IMR-90 (cell line): ENCODE measurements around the gene CPED1. TPM values are rescaled to one million over a fixed set of nuclear protein-coding genes. Genes with fewer than 3 reads are reported as not detected.

Experiments used
- ATAC-seq: fragments of 200-7000 bp; cut with Tn5 transposase; 2 replicates; pipeline ENCODE4 v1.9.1; 2020; ENCODE audit warnings: low read depth, mild to moderate bottlenecking, moderate library complexity
- BruUV-seq: library from RNA; stranded (reverse); fragments of 400-500 nt; replicated peaks from 2 replicates; lab custom pipeline; 2021; lab: Mats Ljungman, UMichigan
- CTCF ChIA-PET: fragments of 300-600 bp; formaldehyde crosslinking; extraction: SDS; loops from one replicate; lab custom pipeline; 2021; ENCODE audit warnings: antibody characterized with exemption; lab: Yijun Ruan, JAX
- POLR2A ChIA-PET: fragments of 300-600 bp; sonication (Branson Sonifier 250); formaldehyde crosslinking; loops from one replicate; lab custom pipeline; 2022; ENCODE audit warnings: antibody characterized with exemption; ENCODE audit not compliant: unreplicated experiment; lab: Charles Lee
- DNase-seq: peaks from one replicate; pipeline ENCODE4 v3.0.0; 2013
- H2AFZ ChIP-seq: replicated peaks from 2 replicates; pipeline ENCODE3; 2013; ENCODE audit warnings: low read length, mild to moderate bottlenecking; ENCODE audit not compliant: poor library complexity
- H2AK5ac ChIP-seq: 2 replicates; pipeline ENCODE4 v1.6.1; 2013; ENCODE audit warnings: low read depth, low read length, inconsistent platforms
- H2AK9ac ChIP-seq: replicated peaks from 2 replicates; pipeline ENCODE3; 2013; ENCODE audit warnings: mild to moderate bottlenecking, low read depth, low read length, moderate library complexity; ENCODE audit not compliant: poor library complexity
- H2BK120ac ChIP-seq: 2 replicates; pipeline ENCODE4 v1.6.1; 2013; ENCODE audit warnings: low read depth, low read length, inconsistent platforms
- H2BK15ac ChIP-seq: 3 replicates; pipeline ENCODE4 v1.6.1; 2013; ENCODE audit warnings: low read depth, low read length, inconsistent platforms
- H2BK20ac ChIP-seq: 2 replicates; pipeline ENCODE4 v1.6.1; 2013; ENCODE audit warnings: low read depth, mild to moderate bottlenecking, inconsistent platforms, low read length, moderate library complexity
- H2BK5ac ChIP-seq: 2 replicates; pipeline ENCODE4 v1.6.1; 2013; ENCODE audit warnings: mild to moderate bottlenecking, low read depth, low read length, inconsistent platforms; ENCODE audit not compliant: poor library complexity, severe bottlenecking
- H3K14ac ChIP-seq: replicated peaks from 2 replicates; pipeline ENCODE4 v1.6.1; 2013; ENCODE audit warnings: low read depth, low read length, inconsistent platforms
- H3K18ac ChIP-seq: 2 replicates; pipeline ENCODE4 v1.6.1; 2013; ENCODE audit warnings: low read depth, low read length, control low read depth
- H3K23ac ChIP-seq: 2 replicates; pipeline ENCODE4 v1.6.1; 2013; ENCODE audit warnings: low read depth, low read length, inconsistent platforms
- H3K27ac ChIP-seq: 2 replicates; pipeline ENCODE4 v1.5.1; 2013; ENCODE audit warnings: mild to moderate bottlenecking, control low read depth, low read length; ENCODE audit not compliant: insufficient read depth
- H3K27me3 ChIP-seq: 2 replicates; pipeline ENCODE4 v1.6.1; 2013; ENCODE audit warnings: low read length; ENCODE audit not compliant: control insufficient read depth, insufficient read depth
- H3K36me3 ChIP-seq: 2 replicates; pipeline ENCODE4 v1.6.1; 2013; ENCODE audit warnings: low read length, mixed read lengths; ENCODE audit not compliant: control insufficient read depth, insufficient read depth
- H3K4ac ChIP-seq: 2 replicates; pipeline ENCODE4 v1.6.1; 2013; ENCODE audit warnings: low read depth, low read length, inconsistent platforms
- H3K4me1 ChIP-seq: 2 replicates; pipeline ENCODE4 v1.6.1; 2013; ENCODE audit warnings: low read length, mixed read lengths; ENCODE audit not compliant: control insufficient read depth, insufficient read depth
- H3K4me2 ChIP-seq: 2 replicates; pipeline ENCODE4 v1.6.1; 2013; ENCODE audit warnings: low read depth, mild to moderate bottlenecking, control low read depth, low read length, moderate library complexity
- H3K4me3 ChIP-seq: 2 replicates; pipeline ENCODE4 v1.5.1; 2013; ENCODE audit warnings: low read depth, mild to moderate bottlenecking, control low read depth, low read length, moderate library complexity; ENCODE audit not compliant: insufficient read depth
- H3K56ac ChIP-seq: 2 replicates; pipeline ENCODE4 v1.6.1; 2013; ENCODE audit warnings: low read length, inconsistent platforms; ENCODE audit not compliant: insufficient read depth; ENCODE audit errors: extremely low read depth
- H3K79me1 ChIP-seq, 2 experiments: 2 replicates each; pipeline ENCODE4 v1.6.1; 2013; ENCODE audit warnings: low read length in 2 of 2, inconsistent platforms in 1 of 2, low read depth in 1 of 2
- H3K9ac ChIP-seq: 2 replicates; pipeline ENCODE4 v1.6.1; 2013; ENCODE audit warnings: low read depth, low read length, control low read depth
- H3K9me1 ChIP-seq: 2 replicates; pipeline ENCODE4 v1.6.1; 2013; ENCODE audit warnings: low read length, inconsistent platforms; ENCODE audit not compliant: insufficient read depth
- H3K9me3 ChIP-seq: 2 replicates; pipeline ENCODE4 v1.6.1; 2013; ENCODE audit warnings: low read length; ENCODE audit not compliant: control insufficient read depth, insufficient read depth
- H4K20me1 ChIP-seq: 2 replicates; pipeline ENCODE4 v1.6.1; 2013; ENCODE audit warnings: low read length, inconsistent platforms; ENCODE audit not compliant: insufficient read depth
- H4K5ac ChIP-seq: 2 replicates; pipeline ENCODE4 v1.6.1; 2013; ENCODE audit warnings: mild to moderate bottlenecking, low read depth, low read length, control low read depth
- H4K8ac ChIP-seq, 2 experiments: 2 replicates each; pipeline ENCODE4 v1.6.1; 2013; ENCODE audit warnings: low read depth in 2 of 2, low read length in 2 of 2, control low read depth in 1 of 2, inconsistent platforms in 1 of 2
- H4K91ac ChIP-seq: 2 replicates; pipeline ENCODE4 v1.6.1; 2013; ENCODE audit warnings: low read depth, low read length, inconsistent platforms; ENCODE audit not compliant: insufficient read depth
- BHLHE40 ChIP-seq: fragments of 150-350 bp; IDR thresholded peaks from 2 replicates; pipeline ENCODE4 v1.6.1; 2016; ENCODE audit warnings: mild to moderate bottlenecking, low read depth, low read length
- CEBPB ChIP-seq: IDR thresholded peaks from 2 replicates; pipeline ENCODE4 v1.6.1; 2012; ENCODE audit warnings: low read depth, low read length, improper control_type of control experiment
- CHD1 ChIP-seq: IDR thresholded peaks from 2 replicates; pipeline ENCODE4 v1.6.1; 2012; ENCODE audit warnings: low read depth, low read length, improper control_type of control experiment
- FOS ChIP-seq: fragments of 150-350 bp; IDR thresholded peaks from 2 replicates; pipeline ENCODE4 v1.6.1; 2016; ENCODE audit warnings: low read depth, low read length
- MAFK ChIP-seq: IDR thresholded peaks from 2 replicates; pipeline ENCODE4 v1.6.1; 2012; ENCODE audit warnings: low read depth, low read length, improper control_type of control experiment
- MAZ ChIP-seq: IDR thresholded peaks from 2 replicates; pipeline ENCODE4 v1.6.1; 2012; ENCODE audit warnings: low read depth, mild to moderate bottlenecking, low read length, improper control_type of control experiment, moderate library complexity, borderline replicate concordance
- MXI1 ChIP-seq: IDR thresholded peaks from 2 replicates; pipeline ENCODE4 v1.6.1; 2012; ENCODE audit warnings: low read depth, mild to moderate bottlenecking, low read length, moderate library complexity, borderline replicate concordance
- NFE2L2 ChIP-seq: fragments of 150-350 bp; IDR thresholded peaks from 2 replicates; pipeline ENCODE4 v1.6.1; 2016; ENCODE audit warnings: low read depth, mild to moderate bottlenecking, low read length
- POLR2A ChIP-seq: IDR thresholded peaks from 2 replicates; pipeline ENCODE4 v1.6.1; 2012; ENCODE audit warnings: mild to moderate bottlenecking, low read depth, low read length
- RAD21 ChIP-seq: IDR thresholded peaks from 2 replicates; pipeline ENCODE4 v1.6.1; 2012; ENCODE audit warnings: low read length, improper control_type of control experiment
- RCOR1 ChIP-seq: IDR thresholded peaks from 2 replicates; pipeline ENCODE4 v1.6.1; 2012; ENCODE audit warnings: mild to moderate bottlenecking, low read length, improper control_type of control experiment; ENCODE audit not compliant: insufficient replicate concordance
- RFX5 ChIP-seq: IDR thresholded peaks from 2 replicates; pipeline ENCODE4 v1.8.0; 2012; ENCODE audit warnings: low read depth, mild to moderate bottlenecking, low read length, moderate library complexity
- SMC3 ChIP-seq: fragments of 150-350 bp; IDR thresholded peaks from 2 replicates; pipeline ENCODE4 v1.6.1; 2016; ENCODE audit warnings: low read depth, mild to moderate bottlenecking, antibody characterized with exemption, low read length, moderate library complexity
- WGBS, 2 experiments: methylation state at CpG; one replicate each; pipeline versions ENCODE4 v1.1.5 to v1.1.7; 2013; ENCODE audit warnings: missing lambda C conversion rate in 2 of 2; ENCODE audit not compliant: insufficient read length in 1 of 2; ENCODE audit errors: extremely low coverage in 2 of 2; 5-methylcytosine and 5-hydroxymethylcytosine counted together
- dilution Hi-C: fragments of 300-500 bp; cut with HindIII; formaldehyde crosslinking; loops from one replicate; pipeline ENCODE4 v1.14.3; 2018; ENCODE audit warnings: low sequenced_read_pairs; ENCODE audit not compliant: unreplicated experiment
- in situ Hi-C: fragments of 300-500 bp; cut with MboI; formaldehyde crosslinking; loops from 3 replicates; pipeline ENCODE4 v1.14.3; 2019; ENCODE audit warnings: low sequenced_read_pairs, inconsistent platforms, mixed read lengths
- intact Hi-C: fragments of 100-400 bp; cut with micrococcal nuclease; formaldehyde crosslinking; loops from 2 replicates; pipeline ENCODE4 v1.10.0; 2022
- polyA plus RNA-seq, 3 experiments: library from polyadenylated mRNA; depleted of rRNA; stranded (reverse); fragments of >200 nt; gene quantifications; 2 replicates each; pipeline ENCODE4 v1.2.3, GENCODE V29; 2012; ENCODE audit warnings: low replicate concordance in 1 of 3
- total RNA-seq: library from RNA; depleted of rRNA; stranded (reverse); fragments of >200 nt; gene quantifications from 2 replicates; pipeline ENCODE4 v1.2.3, GENCODE V29; 2012
- TF ChIP-seq, protein P1 (sequence below): fragments of 150-350 bp; IDR thresholded peaks from 2 replicates; pipeline ENCODE4 v1.6.1; 2016; ENCODE audit warnings: low read depth, mild to moderate bottlenecking, low read length, moderate library complexity, borderline replicate concordance
- TF ChIP-seq, protein P2 (sequence below): fragments of 150-350 bp; IDR thresholded peaks from 2 replicates; pipeline ENCODE4 v1.6.1; 2017; ENCODE audit warnings: mild to moderate bottlenecking, antibody characterized with exemption, low read length, low read depth
- TF ChIP-seq, protein P3 (sequence below): conservative IDR thresholded peaks from 2 replicates; pipeline ENCODE4 v1.5.1; 2012; ENCODE audit warnings: mild to moderate bottlenecking, low read depth, low read length, improper control_type of control experiment

Gene CPED1
- total and polyA plus RNA-seq, 2 of the 4 experiments (the other 2 are of a cell fraction), result 31.2 to 96.8 TPM

DNA sequence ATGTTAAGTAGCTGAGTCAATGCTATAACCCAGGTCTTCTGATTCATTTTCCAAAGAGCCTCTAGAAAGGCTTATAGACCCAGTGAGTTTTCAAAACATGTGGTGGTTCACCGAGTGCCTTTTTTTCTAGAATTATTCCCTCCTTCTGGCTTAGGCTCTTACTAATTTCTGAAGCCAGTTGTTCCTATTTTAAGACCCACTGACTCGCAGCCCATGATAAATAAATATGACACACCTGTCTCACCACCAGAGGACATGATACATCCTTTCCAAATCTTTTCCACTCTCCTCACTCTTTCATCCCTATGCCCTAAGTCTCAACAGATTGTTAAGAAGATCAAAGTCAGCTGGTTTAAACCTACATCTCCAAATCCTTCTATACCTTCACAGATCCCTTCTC lies 214.3 kb downstream of the CPED1 start:
- no peak overlapping the region for H2BK120ac ChIP-seq
- no peak overlapping the region for H2AFZ ChIP-seq
- POLR2A ChIA-PET, result no interaction called here
- H3K4me1 ChIP-seq, result peaks cover 2% of the 10 kb centered on the region; the same call in 1 of the 2 replicates
- BruUV-seq, result no TSS peak
- H2AK9ac ChIP-seq, result no peak overlapping the region
- H3K4me2 ChIP-seq, result no peak overlapping the region
- no peak overlapping the region for H3K18ac ChIP-seq
- intact Hi-C loops, result no loop called here
- H3K27ac ChIP-seq, result no peak overlapping the region
- H3K4ac ChIP-seq, result no peak overlapping the region
- DNase-seq (peak; percentile 26), ATAC-seq (no peak)
- dilution Hi-C loops, result no loop called here
- no peak overlapping the region for H4K5ac ChIP-seq
- no peak overlapping the region for H2BK20ac ChIP-seq
- H4K20me1 ChIP-seq, result no peaks in the 10 kb centered on the region
- no peak overlapping the region for H2BK15ac ChIP-seq
- no peak overlapping the region for H4K91ac ChIP-seq
- peaks cover 0 to 16% of the 10 kb centered on the region in 2 experiments; a peak in 2 of 4 replicates for H3K79me1 ChIP-seq
- no peak overlapping the region for H3K4me3 ChIP-seq
- WGBS, 2 experiments, result no CpG with 5 or more reads among the region's 2 CpGs
- no peaks in the 10 kb centered on the region for H3K36me3 ChIP-seq
- no peak overlapping the region for H3K56ac ChIP-seq
- TF ChIP-seq NFE2L2 (no peak), RAD21 (no peak), MAFK (no peak), MXI1 (no peak), RCOR1 (no peak), POLR2A (no peak), CHD1 (no peak), BHLHE40 (no peak), SMC3 (no peak), FOS (no peak), RFX5 (no peak), MAZ (no peak), CEBPB (no peak)
- TF ChIP-seq, protein P1, sequence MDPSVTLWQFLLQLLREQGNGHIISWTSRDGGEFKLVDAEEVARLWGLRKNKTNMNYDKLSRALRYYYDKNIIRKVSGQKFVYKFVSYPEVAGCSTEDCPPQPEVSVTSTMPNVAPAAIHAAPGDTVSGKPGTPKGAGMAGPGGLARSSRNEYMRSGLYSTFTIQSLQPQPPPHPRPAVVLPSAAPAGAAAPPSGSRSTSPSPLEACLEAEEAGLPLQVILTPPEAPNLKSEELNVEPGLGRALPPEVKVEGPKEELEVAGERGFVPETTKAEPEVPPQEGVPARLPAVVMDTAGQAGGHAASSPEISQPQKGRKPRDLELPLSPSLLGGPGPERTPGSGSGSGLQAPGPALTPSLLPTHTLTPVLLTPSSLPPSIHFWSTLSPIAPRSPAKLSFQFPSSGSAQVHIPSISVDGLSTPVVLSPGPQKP, result no peak
- TF ChIP-seq, protein P2, sequence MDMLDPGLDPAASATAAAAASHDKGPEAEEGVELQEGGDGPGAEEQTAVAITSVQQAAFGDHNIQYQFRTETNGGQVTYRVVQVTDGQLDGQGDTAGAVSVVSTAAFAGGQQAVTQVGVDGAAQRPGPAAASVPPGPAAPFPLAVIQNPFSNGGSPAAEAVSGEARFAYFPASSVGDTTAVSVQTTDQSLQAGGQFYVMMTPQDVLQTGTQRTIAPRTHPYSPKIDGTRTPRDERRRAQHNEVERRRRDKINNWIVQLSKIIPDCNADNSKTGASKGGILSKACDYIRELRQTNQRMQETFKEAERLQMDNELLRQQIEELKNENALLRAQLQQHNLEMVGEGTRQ, result no peak
- TF ChIP-seq, protein P3, sequence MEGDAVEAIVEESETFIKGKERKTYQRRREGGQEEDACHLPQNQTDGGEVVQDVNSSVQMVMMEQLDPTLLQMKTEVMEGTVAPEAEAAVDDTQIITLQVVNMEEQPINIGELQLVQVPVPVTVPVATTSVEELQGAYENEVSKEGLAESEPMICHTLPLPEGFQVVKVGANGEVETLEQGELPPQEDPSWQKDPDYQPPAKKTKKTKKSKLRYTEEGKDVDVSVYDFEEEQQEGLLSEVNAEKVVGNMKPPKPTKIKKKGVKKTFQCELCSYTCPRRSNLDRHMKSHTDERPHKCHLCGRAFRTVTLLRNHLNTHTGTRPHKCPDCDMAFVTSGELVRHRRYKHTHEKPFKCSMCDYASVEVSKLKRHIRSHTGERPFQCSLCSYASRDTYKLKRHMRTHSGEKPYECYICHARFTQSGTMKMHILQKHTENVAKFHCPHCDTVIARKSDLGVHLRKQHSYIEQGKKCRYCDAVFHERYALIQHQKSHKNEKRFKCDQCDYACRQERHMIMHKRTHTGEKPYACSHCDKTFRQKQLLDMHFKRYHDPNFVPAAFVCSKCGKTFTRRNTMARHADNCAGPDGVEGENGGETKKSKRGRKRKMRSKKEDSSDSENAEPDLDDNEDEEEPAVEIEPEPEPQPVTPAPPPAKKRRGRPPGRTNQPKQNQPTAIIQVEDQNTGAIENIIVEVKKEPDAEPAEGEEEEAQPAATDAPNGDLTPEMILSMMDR, result no peak
- CTCF ChIA-PET, result no interaction called here
- no peak overlapping the region for H2BK5ac ChIP-seq
- no peak overlapping the region for H2AK5ac ChIP-seq
- H3K9me3 ChIP-seq, result no peaks in the 10 kb centered on the region
- in situ Hi-C loops, result no loop called here
- H3K9ac ChIP-seq, result no peak overlapping the region
- H3K23ac ChIP-seq, result no peak overlapping the region
- H3K9me1 ChIP-seq, result 0 out of 2 replicates have a peak, but pooled peaks cover 2% of the 10 kb centered on the region
- no peak overlapping the region for H3K14ac ChIP-seq
- H4K8ac ChIP-seq, result no peak overlapping the region
- H3K27me3 ChIP-seq, result no peaks in the 10 kb centered on the region
